ENCODE results near the gene SMIM21.

- TF ChIP-seq CTCF (IDR thresholded peaks at IDR 0.05) (no peak), POLR2A (IDR thresholded peaks at IDR 0.05) (no peak)
Measured at GRCh38 chr18:75395137-75395536, 32.4 kb downstream of the SMIM21 start.

Data from lower leg skin (tissue), 3 donors.